ENCODE data around the gene ARHGAP22. TPM values are rescaled to one million over a fixed set of nuclear protein-coding genes. Genes with fewer than 3 reads are reported as not detected.
A peak's percentile ranks its signal among the peaks of the same experiment; 100 is the strongest.

Gene ARHGAP22
- total and polyA plus RNA-seq, 2 experiments from 2014 or later: 41.9 to 44.4 TPM

DNA sequence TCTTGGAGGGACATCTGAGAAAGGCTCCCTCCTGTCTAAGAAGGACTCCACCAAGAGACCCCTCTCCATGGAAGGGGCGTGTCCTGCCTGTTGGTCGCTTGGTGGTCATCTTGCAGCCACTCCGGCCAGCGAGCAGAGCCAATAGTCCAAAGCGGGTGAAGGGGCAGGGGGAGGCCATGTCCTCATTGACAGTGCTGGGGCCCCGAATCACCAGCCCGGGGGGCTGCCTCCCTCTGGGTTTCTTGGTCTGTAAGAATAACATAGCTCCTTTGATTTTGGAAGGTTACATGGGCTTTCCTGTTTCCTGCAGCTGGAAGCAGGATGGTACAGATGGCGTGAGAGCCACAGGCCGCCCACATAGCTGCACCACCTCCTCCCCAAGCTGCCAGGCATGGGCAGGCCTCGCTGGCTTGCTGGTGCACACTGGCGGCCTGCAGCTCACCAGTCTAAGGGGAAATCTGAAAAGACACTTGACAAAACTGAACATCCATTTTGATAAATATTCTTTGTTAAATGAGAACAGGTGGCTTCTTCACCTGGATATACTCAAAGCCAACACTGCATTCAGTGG, 105.8 kb downstream of the ARHGAP22 start:
- Histone ChIP-seq H3K4me3 (no peak overlapping the region), H3K79me2 (ENCODE audit: insufficient read depth) (peaks cover 96% of the 10 kb centered on the region), H2AFZ (no peak overlapping the region), H3K9me3 (ENCODE audit: low read depth) (no peaks in the 10 kb centered on the region), H3K9me2 (ENCODE audit: insufficient read depth) (no peaks in the 10 kb centered on the region), H3K4me2 (ENCODE audit: unreplicated experiment) (no peak overlapping the region), H3F3A (ENCODE audit: insufficient read depth) (peaks cover 14% of the 10 kb centered on the region), H3K36me3 (ENCODE audit: low read depth) (peaks cover 3% of the 10 kb centered on the region; the same call in 1 of the 2 replicates), H3K9ac (no peak overlapping the region), H3K27me3 (replicated peaks; ENCODE audit: insufficient read depth) (no peaks in the 10 kb centered on the region), H4K20me1 (ENCODE audit: insufficient read depth) (no peaks in the 10 kb centered on the region; the same call in 1 of the 2 replicates), H3K4me1 (ENCODE audit: insufficient read depth) (peaks cover 13% of the 10 kb centered on the region), H3K27ac (no peak overlapping the region)
- DNase-seq: no peak
- 91 to 93% methylated on average over 9 to 11 of the region's 11 CpGs for WGBS, 2 experiments (ENCODE audit: low coverage in 1 of 2, low lambda C conversion rate in 2 of 2, missing lambda C conversion rate in 2 of 2)
- TF ChIP-seq EZH2 (IDR thresholded peaks at IDR 0.05; ENCODE audit: insufficient read depth, poor library complexity, severe bottlenecking) (no peak), EZH2phosphoT487 (IDR thresholded peaks at IDR 0.05; ENCODE audit: insufficient read depth, low read depth) (no peak)
- in situ Hi-C loops (cut with MboI): no loop called here

GRCh38 chr10:48497780-48498770, 106.8 kb downstream of the ARHGAP22 start:
- H3K36me3 ChIP-seq (ENCODE audit: low read depth): peaks cover 3% of the 10 kb centered on the region; the same call in 1 of the 2 replicates
- TF ChIP-seq EZH2phosphoT487 (IDR thresholded peaks at IDR 0.05; ENCODE audit: insufficient read depth, low read depth): no peak
- TF ChIP-seq EZH2 (IDR thresholded peaks at IDR 0.05; ENCODE audit: insufficient read depth, poor library complexity, severe bottlenecking): no peak
- no peak overlapping the region for H3K4me3 ChIP-seq
- peak overlapping the region; percentile 1 for H3K4me2 ChIP-seq (ENCODE audit: unreplicated experiment)
- H3K9me2 ChIP-seq (ENCODE audit: insufficient read depth): no peaks in the 10 kb centered on the region
- H3K9ac ChIP-seq: peak overlapping the region; percentile 17; the same call in 1 of the 2 replicates
- in situ Hi-C loops (cut with MboI): no loop called here
- no peaks in the 10 kb centered on the region for H3K9me3 ChIP-seq (ENCODE audit: low read depth)
- peaks cover 14% of the 10 kb centered on the region for H3F3A ChIP-seq (ENCODE audit: insufficient read depth)
- H3K27me3 ChIP-seq (replicated peaks; ENCODE audit: insufficient read depth): no peaks in the 10 kb centered on the region
- 93 to 94% methylated on average over 17 of the region's 17 CpGs for WGBS, 2 experiments (ENCODE audit: low coverage in 1 of 2, low lambda C conversion rate in 2 of 2, missing lambda C conversion rate in 2 of 2)
- no peaks in the 10 kb centered on the region; the same call in 1 of the 2 replicates for H4K20me1 ChIP-seq (ENCODE audit: insufficient read depth)
- no peak for DNase-seq
- peak overlapping the region; percentile 23; the same call in 1 of the 2 replicates for H3K27ac ChIP-seq
- no peak overlapping the region for H2AFZ ChIP-seq
- peaks cover 13% of the 10 kb centered on the region for H3K4me1 ChIP-seq (ENCODE audit: insufficient read depth)
- H3K79me2 ChIP-seq (ENCODE audit: insufficient read depth): peaks cover 96% of the 10 kb centered on the region

GRCh38 chr10:48496831-48497779, 107.8 kb downstream of the ARHGAP22 start:
- Histone ChIP-seq H3F3A (ENCODE audit: insufficient read depth) (peaks cover 14% of the 10 kb centered on the region), H3K4me1 (ENCODE audit: insufficient read depth) (peaks cover 13% of the 10 kb centered on the region), H3K9ac (peak overlapping the region; percentile 17; the same call in 1 of the 2 replicates), H3K36me3 (ENCODE audit: low read depth) (peaks cover 3% of the 10 kb centered on the region; the same call in 1 of the 2 replicates), H3K4me3 (no peak overlapping the region), H4K20me1 (ENCODE audit: insufficient read depth) (no peaks in the 10 kb centered on the region), H3K4me2 (ENCODE audit: unreplicated experiment) (peak overlapping the region; percentile 1), H2AFZ (no peak overlapping the region), H3K9me3 (ENCODE audit: low read depth) (no peaks in the 10 kb centered on the region), H3K27ac (peak overlapping the region; percentile 23; the same call in 1 of the 2 replicates), H3K9me2 (ENCODE audit: insufficient read depth) (no peaks in the 10 kb centered on the region), H3K79me2 (ENCODE audit: insufficient read depth) (peaks cover 99% of the 10 kb centered on the region), H3K27me3 (replicated peaks; ENCODE audit: insufficient read depth) (no peaks in the 10 kb centered on the region)
- DNase-seq: peak; percentile 90
- in situ Hi-C loops (cut with MboI): no loop called here
- TF ChIP-seq EZH2phosphoT487 (IDR thresholded peaks at IDR 0.05; ENCODE audit: insufficient read depth, low read depth) (no peak), EZH2 (IDR thresholded peaks at IDR 0.05; ENCODE audit: insufficient read depth, poor library complexity, severe bottlenecking) (no peak)
- WGBS, 2 experiments (ENCODE audit: low coverage in 1 of 2, low lambda C conversion rate in 2 of 2, missing lambda C conversion rate in 2 of 2): 58 to 66% methylated on average over 12 of the region's 12 CpGs
